GM23338 (cell line): Measurements from ENCODE around the gene LSM14A. TPM values are rescaled to one million over a fixed set of nuclear protein-coding genes. Genes with fewer than 3 reads are reported as not detected.

Source experiments
- ATAC-seq: fragments of 200-7000 bp; cut with Tn5 transposase; 3 replicates; pipeline ENCODE4 v1.9.1; 2020
- DNase-seq: peaks from one replicate; pipeline ENCODE4 v3.0.0-alpha.2; 2015; ENCODE audit warnings: low spot score
- H2AFZ ChIP-seq: fragments of 200-600 bp; sonication (generic); 2 replicates; pipeline ENCODE4 v1.8.0; 2016; ENCODE audit warnings: antibody characterized with exemption, mild to moderate bottlenecking, moderate library complexity
- H3F3A ChIP-seq: fragments of 200-600 bp; sonication (generic); replicated peaks from 2 replicates; pipeline ENCODE4 v1.8.0; 2017; ENCODE audit warnings: antibody characterized with exemption, mixed run types, low read depth
- H3K27ac ChIP-seq: fragments of 200-600 bp; sonication (generic); 2 replicates; pipeline ENCODE4 v1.6.1; 2016; ENCODE audit warnings: low read depth
- H3K27me3 ChIP-seq: fragments of 200-600 bp; sonication (generic); 2 replicates; pipeline ENCODE4 v1.8.0; 2016; ENCODE audit warnings: mild to moderate bottlenecking, mixed run types, moderate library complexity; ENCODE audit not compliant: insufficient read depth
- H3K36me3 ChIP-seq: fragments of 200-600 bp; sonication (generic); 2 replicates; pipeline ENCODE4 v1.8.0; 2016; ENCODE audit warnings: mild to moderate bottlenecking; ENCODE audit not compliant: insufficient read depth
- H3K4me1 ChIP-seq: fragments of 200-600 bp; sonication (generic); 2 replicates; pipeline ENCODE4 v1.8.0; 2016; ENCODE audit warnings: mild to moderate bottlenecking, moderate library complexity; ENCODE audit not compliant: insufficient read depth
- H3K4me2 ChIP-seq: fragments of 200-600 bp; sonication (generic); 2 replicates; pipeline ENCODE4 v1.7.1; 2017; ENCODE audit warnings: mixed run types
- H3K4me3 ChIP-seq: fragments of 200-600 bp; sonication (generic); 2 replicates; pipeline ENCODE4 v1.6.1; 2016; ENCODE audit warnings: mixed run types
- H3K79me2 ChIP-seq: fragments of 200-600 bp; sonication (generic); replicated peaks from 2 replicates; pipeline ENCODE4 v1.8.0; 2017; ENCODE audit warnings: mild to moderate bottlenecking; ENCODE audit not compliant: insufficient read depth
- H3K9me2 ChIP-seq: fragments of 200-600 bp; sonication (generic); 2 replicates; pipeline ENCODE4 v1.8.0; 2017; ENCODE audit not compliant: insufficient read depth
- H4K20me1 ChIP-seq: fragments of 200-600 bp; sonication (generic); replicated peaks from 2 replicates; pipeline ENCODE4 v1.8.0; 2017; ENCODE audit warnings: mild to moderate bottlenecking; ENCODE audit not compliant: insufficient read depth
- H3K27ac Mint-ChIP-seq: 2 replicates; pipeline ENCODE4 v1.8.0; 2020; ENCODE audit warnings: inconsistent platforms, mild to moderate bottlenecking, moderate library complexity, mixed read lengths
- H3K27me3 Mint-ChIP-seq: 3 replicates; pipeline ENCODE4 v1.8.0; 2022; ENCODE audit warnings: low read depth, mild to moderate bottlenecking, moderate library complexity, mixed read lengths, inconsistent platforms; ENCODE audit not compliant: insufficient read depth, poor library complexity
- H3K36me3 Mint-ChIP-seq: 3 replicates; pipeline ENCODE4 v1.8.0; 2021; ENCODE audit warnings: low read depth, mild to moderate bottlenecking, inconsistent platforms, moderate library complexity, mixed read lengths
- H3K4me1 Mint-ChIP-seq: 3 replicates; pipeline ENCODE4 v1.8.0; 2020; ENCODE audit warnings: mild to moderate bottlenecking, inconsistent platforms, mixed read lengths
- H3K4me3 Mint-ChIP-seq: 3 replicates; pipeline ENCODE4 v1.8.0; 2021; ENCODE audit warnings: moderate library complexity, mild to moderate bottlenecking, inconsistent platforms, mixed read lengths
- H3K9me3 Mint-ChIP-seq: 3 replicates; pipeline ENCODE4 v1.8.0; 2020; ENCODE audit warnings: moderate library complexity, mild to moderate bottlenecking, inconsistent platforms, mixed read lengths
- CREB1 ChIP-seq: fragments of 250-450 bp; sonication (Bioruptor Pico); IDR thresholded peaks from 2 replicates; pipeline ENCODE4 v1.5.0; 2020; ENCODE audit warnings: low read depth, mild to moderate bottlenecking, moderate library complexity
- CTCF ChIP-seq, 2 experiments: fragments of 200-600 bp in 1 of 2; sonication (generic) in 1 of 2; conservative IDR thresholded peaks; 2 replicates each; pipeline versions ENCODE4 v1.5.1 to v1.6.1; 2016 to 2017; ENCODE audit warnings: antibody characterized with exemption in 2 of 2, low read depth in 2 of 2, mild to moderate bottlenecking in 2 of 2, moderate library complexity in 1 of 2
- EZH2 ChIP-seq: fragments of 200-600 bp; sonication (generic); IDR thresholded peaks from one replicate; pipeline ENCODE4 v1.8.0; 2017; ENCODE audit warnings: antibody characterized with exemption, mild to moderate bottlenecking, low read depth; ENCODE audit not compliant: unreplicated experiment
- EZH2phosphoT487 ChIP-seq: fragments of 200-600 bp; sonication (generic); IDR thresholded peaks from one replicate; pipeline ENCODE4 v1.8.1; 2018; ENCODE audit warnings: antibody characterized with exemption; ENCODE audit not compliant: unreplicated experiment
- JUNB ChIP-seq: IDR thresholded peaks from one replicate; pipeline ENCODE4 v1.6.1; 2016; ENCODE audit warnings: antibody characterized with exemption; ENCODE audit not compliant: unreplicated experiment
- NANOG ChIP-seq: IDR thresholded peaks from 2 replicates; pipeline ENCODE4 v1.6.1; 2016; ENCODE audit warnings: antibody characterized with exemption, borderline replicate concordance
- POLR2AphosphoS5 ChIP-seq: IDR thresholded peaks from 2 replicates; pipeline ENCODE4 v1.6.1; 2016; ENCODE audit warnings: antibody characterized with exemption, low read depth
- STAT1 ChIP-seq: IDR thresholded peaks from one replicate; pipeline ENCODE4 v1.6.1; 2016; ENCODE audit warnings: antibody characterized with exemption; ENCODE audit not compliant: unreplicated experiment
- ZNF114 ChIP-seq: fragments of 250-450 bp; sonication (Bioruptor Pico); IDR thresholded peaks from 2 replicates; pipeline ENCODE4 v1.5.0; 2020; ENCODE audit warnings: mild to moderate bottlenecking, moderate library complexity
- ZNF331 ChIP-seq: fragments of 250-450 bp; sonication (Bioruptor Pico); IDR thresholded peaks from 2 replicates; pipeline ENCODE4 v1.5.0; 2020; ENCODE audit warnings: low read depth, mild to moderate bottlenecking, moderate library complexity
- ZNF462 ChIP-seq: fragments of 250-450 bp; sonication (Bioruptor Pico); IDR thresholded peaks from 2 replicates; pipeline ENCODE4 v1.5.0; 2020; ENCODE audit warnings: mild to moderate bottlenecking, moderate library complexity
- polyA plus RNA-seq: library from polyadenylated mRNA; unstranded; fragments of >200 nt; fragmentation: Nextera tagmentation; extraction: Ambion mirVana; gene quantifications from 2 replicates; pipeline ENCODE4 v1.2.1, GENCODE V29; 2016
- total RNA-seq: library from RNA; depleted of rRNA; stranded (reverse); fragments of >200 nt; shearing (Covaris generic); gene quantifications from 2 replicates; pipeline ENCODE4 v1.2.3, GENCODE V29; 2014
- TF ChIP-seq, protein P1 (sequence below): IDR thresholded peaks from 2 replicates; pipeline ENCODE4 v1.6.1; 2016; ENCODE audit warnings: antibody characterized with exemption
- TF ChIP-seq, protein P2 (sequence below): IDR thresholded peaks from one replicate; pipeline ENCODE4 v1.6.1; 2018; ENCODE audit warnings: antibody characterized with exemption; ENCODE audit not compliant: unreplicated experiment

LSM14A gene
- total and polyA plus RNA-seq, 2 experiments from 2014 or later: 109 to 166 TPM

- no peaks in the 10 kb centered on the region for H3K79me2 ChIP-seq
- no peaks in the 10 kb centered on the region for H3K27me3 ChIP-seq
- TF ChIP-seq EZH2phosphoT487 (no peak), JUNB (no peak), ZNF462 (no peak), POLR2AphosphoS5 (no peak), ZNF331 (CRISPR knock-in tag) (no peak), NANOG (no peak), CTCF (conservative IDR thresholded peaks at IDR 0.05; ENCODE audit: low read depth in 2 of 2) (no peak), STAT1 (no peak), ZNF114 (no peak), CREB1 (no peak), EZH2 (no peak)
- TF ChIP-seq, protein P1, sequence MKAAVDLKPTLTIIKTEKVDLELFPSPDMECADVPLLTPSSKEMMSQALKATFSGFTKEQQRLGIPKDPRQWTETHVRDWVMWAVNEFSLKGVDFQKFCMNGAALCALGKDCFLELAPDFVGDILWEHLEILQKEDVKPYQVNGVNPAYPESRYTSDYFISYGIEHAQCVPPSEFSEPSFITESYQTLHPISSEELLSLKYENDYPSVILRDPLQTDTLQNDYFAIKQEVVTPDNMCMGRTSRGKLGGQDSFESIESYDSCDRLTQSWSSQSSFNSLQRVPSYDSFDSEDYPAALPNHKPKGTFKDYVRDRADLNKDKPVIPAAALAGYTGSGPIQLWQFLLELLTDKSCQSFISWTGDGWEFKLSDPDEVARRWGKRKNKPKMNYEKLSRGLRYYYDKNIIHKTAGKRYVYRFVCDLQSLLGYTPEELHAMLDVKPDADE: no peak
- TF ChIP-seq, protein P2, sequence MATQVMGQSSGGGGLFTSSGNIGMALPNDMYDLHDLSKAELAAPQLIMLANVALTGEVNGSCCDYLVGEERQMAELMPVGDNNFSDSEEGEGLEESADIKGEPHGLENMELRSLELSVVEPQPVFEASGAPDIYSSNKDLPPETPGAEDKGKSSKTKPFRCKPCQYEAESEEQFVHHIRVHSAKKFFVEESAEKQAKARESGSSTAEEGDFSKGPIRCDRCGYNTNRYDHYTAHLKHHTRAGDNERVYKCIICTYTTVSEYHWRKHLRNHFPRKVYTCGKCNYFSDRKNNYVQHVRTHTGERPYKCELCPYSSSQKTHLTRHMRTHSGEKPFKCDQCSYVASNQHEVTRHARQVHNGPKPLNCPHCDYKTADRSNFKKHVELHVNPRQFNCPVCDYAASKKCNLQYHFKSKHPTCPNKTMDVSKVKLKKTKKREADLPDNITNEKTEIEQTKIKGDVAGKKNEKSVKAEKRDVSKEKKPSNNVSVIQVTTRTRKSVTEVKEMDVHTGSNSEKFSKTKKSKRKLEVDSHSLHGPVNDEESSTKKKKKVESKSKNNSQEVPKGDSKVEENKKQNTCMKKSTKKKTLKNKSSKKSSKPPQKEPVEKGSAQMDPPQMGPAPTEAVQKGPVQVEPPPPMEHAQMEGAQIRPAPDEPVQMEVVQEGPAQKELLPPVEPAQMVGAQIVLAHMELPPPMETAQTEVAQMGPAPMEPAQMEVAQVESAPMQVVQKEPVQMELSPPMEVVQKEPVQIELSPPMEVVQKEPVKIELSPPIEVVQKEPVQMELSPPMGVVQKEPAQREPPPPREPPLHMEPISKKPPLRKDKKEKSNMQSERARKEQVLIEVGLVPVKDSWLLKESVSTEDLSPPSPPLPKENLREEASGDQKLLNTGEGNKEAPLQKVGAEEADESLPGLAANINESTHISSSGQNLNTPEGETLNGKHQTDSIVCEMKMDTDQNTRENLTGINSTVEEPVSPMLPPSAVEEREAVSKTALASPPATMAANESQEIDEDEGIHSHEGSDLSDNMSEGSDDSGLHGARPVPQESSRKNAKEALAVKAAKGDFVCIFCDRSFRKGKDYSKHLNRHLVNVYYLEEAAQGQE: no peak
- no peak overlapping the region for H3K4me2 ChIP-seq
- no peaks in the 10 kb centered on the region for H3F3A ChIP-seq
- no peaks in the 10 kb centered on the region for H3K36me3 ChIP-seq
- Mint-ChIP-seq H3K4me1 (peaks cover 2% of the 10 kb centered on the region; the same call in 1 of the 3 replicates), H3K4me3 (no peak overlapping the region), H3K27me3 (peaks cover 8% of the 10 kb centered on the region), H3K36me3 (no peaks in the 10 kb centered on the region), H3K9me3 (peaks cover 3% of the 10 kb centered on the region; the same call in 1 of the 3 replicates), H3K27ac (no peak overlapping the region)
- H2AFZ ChIP-seq: no peak overlapping the region
- no peaks in the 10 kb centered on the region for H3K9me2 ChIP-seq
- ATAC-seq (no peak), DNase-seq (no peak)
- no peak overlapping the region for H3K27ac ChIP-seq
- H4K20me1 ChIP-seq: no peaks in the 10 kb centered on the region
- H3K4me1 ChIP-seq: no peaks in the 10 kb centered on the region
- H3K4me3 ChIP-seq: no peak overlapping the region
These were observed 44.6 kb upstream of the LSM14A start for GRCh38 chr19:34127684-34128189.
